GM18526 (cell line): ENCODE measurements around the gene KLHL22.

Source experiments
- POLR2A ChIP-seq: IDR thresholded peaks from 3 replicates; pipeline ENCODE4 v1.6.1; 2011; ENCODE audit not compliant: insufficient read length; ENCODE audit errors: extremely low read depth

Gene KLHL22

DNA sequence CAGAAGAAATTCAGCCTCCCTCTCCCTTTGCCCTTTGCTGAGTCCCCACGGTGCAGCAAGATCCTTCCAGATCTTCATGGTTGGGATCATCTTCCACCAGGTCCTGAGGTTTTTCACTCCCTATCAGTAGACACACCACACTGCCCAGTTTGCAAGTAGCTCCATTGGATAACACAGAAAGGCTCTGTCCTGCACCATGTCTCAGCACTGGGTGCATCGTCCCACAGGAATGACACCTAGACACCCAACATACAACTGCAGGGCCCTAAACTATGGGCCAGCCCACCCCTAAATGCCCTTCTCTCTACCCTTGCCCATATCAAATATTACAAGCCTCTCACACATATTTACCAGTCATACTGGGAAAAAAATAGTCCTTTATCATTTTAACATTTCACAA, 9.4 kb downstream of the KLHL22 start:
- TF ChIP-seq POLR2A, result no peak

DNA sequence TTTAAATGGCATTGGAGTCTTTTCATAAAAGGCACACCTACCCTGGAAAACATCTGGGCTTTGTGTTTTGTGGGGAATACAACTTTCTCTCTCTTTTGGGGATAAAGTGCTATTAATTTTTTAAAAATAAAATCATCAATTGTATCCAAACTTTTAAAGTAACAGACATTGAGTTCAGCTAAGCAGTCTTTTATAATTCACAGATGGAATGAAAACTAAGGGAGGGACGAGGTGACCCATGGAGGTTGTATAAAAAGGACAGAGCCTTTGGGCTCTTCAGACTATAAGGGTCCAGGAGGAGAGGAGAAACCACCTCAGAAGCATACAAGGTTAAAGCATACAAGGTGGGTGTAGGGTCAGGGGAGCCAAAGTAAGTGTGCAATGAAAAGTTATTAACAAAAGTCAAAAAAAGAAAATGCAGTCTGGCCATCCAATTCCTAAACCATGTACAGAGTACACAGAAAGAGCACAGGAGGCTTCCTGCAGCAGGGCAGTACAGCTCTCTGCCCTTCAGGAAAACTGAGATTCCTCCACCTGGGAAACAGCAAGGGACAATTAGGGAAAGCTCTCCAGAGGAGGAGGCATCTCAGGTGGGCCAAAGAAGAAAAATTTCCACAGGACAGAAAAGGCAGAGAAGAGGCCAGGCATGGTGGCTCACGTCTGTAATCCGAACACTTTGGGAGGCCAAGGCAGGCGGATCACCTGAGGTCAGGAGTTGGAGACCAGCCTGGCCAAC, 10.5 kb downstream of the KLHL22 start:
- TF ChIP-seq POLR2A, result no peak

DNA sequence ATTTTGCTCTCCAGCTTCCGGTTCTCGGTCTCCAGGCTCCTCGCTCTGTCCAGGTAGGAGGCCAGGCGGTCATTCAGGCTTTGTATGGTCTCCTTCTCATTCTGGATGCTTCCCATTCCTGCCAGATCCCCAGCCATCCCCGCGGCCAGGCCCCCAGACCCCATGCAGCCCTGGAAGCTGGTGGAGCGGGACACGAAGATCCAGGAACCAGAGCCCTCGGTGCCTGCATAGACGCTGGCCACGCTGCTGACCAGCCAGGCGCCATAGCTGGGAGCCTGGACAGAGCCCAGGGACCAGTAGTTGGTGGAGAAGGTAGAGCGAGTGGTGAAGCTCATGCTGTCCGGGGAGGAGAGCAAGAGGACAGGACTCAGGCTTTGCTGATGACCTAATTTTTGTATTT, 11.8 kb downstream of the KLHL22 start:
- TF ChIP-seq POLR2A, result no peak

DNA sequence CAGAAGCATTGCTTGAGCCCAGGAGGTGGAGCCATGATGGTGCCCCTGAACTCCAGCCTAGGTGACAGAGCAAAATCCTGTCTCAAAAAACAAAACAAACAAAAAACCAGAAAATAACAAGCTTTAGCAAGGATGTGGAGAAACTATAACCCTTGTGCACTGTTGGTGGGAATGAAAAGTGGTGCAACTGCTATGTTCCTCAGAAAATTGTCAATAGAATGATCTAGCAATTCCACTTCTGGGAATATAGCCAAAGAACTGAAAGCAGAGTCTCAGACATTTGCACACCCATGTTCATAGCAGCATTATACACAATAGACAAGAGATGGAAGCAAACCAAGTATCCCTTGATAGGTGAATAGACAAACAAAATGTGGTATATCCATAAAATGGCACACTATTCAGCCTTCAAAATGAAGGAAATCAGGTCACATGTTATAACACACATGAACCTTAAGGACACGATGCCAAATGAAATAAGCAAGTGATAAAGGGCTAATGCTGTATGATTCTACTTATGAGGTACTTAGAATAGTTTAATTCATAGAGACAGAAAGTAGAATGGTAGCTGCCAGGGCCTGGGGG, 15.9 kb downstream of the KLHL22 start:
- TF ChIP-seq POLR2A, result no peak

DNA sequence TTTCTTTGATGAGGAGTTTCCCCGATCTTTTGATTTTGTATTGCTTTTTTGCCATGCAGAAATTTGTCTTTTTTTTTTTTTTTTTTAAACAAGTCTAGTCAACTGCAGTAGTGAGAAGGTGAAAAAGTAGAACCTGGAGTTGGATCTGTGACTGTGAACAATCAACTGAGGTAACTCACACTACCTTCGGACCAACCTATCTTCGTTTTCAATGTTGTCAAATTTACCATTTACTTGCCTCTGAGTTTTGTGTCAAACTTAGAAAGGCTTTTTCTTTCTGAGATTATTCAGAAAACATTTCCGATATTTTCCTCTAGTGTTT, 20.5 kb downstream of the KLHL22 start:
- TF ChIP-seq POLR2A, result no peak

DNA sequence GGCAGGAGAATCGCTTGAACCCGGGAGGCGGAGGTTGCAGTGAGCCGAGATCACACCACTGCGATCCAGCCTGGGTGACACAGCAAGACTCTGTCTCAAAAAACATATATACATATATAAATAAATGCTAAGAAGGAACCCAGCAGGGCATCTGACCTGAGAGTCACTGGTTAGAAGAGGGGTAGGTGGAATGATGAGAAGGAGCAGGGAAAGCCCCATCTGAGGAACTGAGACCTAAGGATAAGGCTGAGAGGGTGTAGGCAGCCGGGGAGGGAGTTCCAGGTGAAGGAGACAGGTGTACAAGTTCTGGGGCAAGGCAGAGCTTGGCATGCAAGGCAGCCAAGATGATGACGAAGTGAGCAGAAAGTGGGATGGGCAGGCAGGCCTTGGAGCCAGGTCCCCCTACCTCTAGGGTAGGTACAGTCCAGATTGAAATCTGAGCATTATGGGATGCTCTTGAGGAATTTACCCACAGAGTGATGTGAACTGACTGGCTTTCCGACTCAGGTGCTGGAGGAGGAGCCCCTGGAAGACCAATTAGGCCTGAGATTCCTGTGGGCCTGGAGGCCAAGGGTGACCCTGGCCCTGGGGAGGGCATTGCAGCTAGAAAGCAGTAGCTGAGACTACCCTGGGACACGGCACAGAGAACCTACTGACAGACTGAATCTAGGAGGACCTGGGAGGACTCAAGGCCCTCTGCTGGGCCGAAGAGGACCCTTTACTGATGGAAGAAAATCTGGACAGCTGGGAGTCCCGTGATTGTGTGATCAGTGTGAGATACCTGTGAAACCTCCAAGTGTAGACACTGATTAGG, 22.8 kb downstream of the KLHL22 start:
- no peak for TF ChIP-seq POLR2A

DNA sequence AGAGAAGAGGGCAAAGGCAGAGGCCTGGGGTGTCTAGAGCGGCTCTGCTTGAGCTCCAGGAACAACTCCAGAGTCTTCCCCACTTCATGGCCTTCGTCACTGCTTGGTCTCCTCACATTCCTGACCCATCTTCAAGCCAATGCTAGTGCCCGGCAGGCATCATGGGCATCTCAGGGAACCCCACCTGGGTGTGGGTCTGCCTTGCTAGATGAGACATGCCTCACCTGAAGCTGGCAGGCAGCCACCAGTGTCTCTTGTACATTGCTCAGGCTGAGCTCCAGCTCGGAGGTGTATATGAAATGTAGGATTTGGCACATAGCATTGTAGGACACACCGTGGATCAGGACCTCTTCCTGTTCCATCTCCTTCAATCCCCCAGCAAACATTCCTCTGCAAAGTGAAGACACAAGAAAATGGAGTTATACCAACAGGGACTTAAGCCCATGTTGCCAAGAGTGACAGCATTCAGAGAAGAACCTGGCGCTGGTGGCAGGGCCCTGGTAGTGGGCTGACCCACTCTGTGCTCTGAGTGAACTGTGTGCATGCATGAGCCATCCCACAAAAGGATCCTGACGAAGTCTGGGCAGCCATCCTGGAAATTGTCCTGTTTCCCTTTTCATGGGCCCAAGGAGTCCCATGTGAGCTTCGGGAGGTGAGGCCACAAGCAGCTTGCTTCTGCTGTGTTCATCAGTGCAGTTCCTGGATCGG, 24.3 kb downstream of the KLHL22 start:
- no peak for TF ChIP-seq POLR2A

DNA sequence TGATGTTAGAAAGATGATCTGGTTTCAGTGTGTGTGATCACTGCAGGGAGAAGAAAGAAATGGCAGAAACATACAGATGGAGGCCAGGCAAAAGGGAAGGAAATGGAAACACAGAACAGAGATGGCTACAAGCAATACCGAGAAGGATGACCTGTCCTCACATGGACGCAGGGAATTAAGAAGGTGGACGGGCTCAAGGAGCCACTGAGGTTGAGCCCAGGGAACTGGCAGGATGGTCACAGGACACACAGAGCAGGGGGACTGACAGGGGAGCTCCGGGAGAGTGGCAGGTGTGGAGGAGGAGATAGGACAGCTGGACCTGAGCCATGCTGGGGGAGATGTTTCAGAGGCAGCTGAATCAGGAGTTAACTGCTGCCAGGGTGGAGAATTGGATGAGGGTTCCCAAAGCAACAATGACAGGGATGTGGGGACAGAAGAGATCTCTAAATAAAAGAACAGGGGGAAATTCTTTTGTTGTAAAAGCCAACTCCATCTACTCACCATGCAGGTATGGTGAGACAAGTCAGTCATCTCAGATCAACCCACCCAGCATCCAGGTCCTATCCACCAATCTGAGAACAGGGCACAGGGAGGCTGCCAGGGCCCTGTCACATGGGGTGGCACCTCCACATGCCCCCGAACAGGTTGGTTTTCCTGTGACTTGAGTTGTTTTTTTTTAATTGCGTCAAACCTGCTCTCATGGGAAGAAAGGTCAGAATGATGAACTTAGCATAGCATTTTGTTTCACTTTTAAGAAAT, 26.3 kb downstream of the KLHL22 start:
- no peak for TF ChIP-seq POLR2A

DNA sequence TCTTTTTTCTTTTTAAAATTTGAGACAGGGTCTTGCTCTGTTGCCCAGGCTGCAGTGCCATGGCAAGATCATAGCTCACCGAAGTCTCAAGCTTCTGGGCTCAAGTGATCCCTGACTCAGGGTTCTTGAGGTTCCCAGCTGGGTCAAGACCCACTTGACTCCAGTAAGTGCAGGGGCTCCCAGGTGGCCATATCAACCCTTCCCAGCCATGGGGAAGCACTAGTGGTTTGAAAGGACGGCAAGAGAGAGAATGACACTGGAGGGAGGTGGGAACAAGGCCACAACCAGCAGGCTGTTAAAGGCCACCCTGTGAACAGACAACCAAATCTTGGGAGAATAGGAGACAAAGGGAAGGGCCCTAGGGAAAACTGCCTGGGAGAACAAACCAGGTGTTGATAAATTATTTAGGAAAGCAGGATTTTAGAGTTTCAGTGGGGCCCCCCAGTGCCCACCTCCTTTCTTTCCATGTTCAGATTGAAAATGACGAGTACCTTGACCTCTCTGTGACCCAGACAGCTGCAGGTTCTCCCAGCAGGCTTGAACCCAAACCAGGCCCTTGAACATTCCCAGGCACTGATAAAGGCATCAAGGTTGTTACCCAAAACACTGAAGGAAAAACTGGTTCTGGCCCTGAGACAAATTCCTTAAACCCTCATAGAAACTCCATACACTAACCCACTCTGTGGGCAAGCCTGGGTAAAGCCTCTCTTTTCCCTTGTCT, 28.8 kb downstream of the KLHL22 start:
- TF ChIP-seq POLR2A, result no peak

DNA sequence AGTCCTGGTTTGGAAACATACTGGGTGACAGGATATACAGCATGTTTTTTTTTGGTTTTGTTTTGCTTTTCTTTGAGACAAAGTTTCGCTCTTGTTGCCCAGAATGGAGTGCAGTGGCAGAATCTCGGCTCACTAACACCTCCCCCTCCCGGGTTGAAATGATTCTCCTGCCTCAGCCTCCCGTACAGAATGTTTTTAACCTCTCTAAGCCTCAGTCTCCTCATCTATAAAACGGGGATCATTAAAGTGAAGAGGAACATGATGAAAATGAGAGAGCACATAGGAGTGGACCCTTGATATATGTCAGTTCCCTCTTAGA, 29.9 kb downstream of the KLHL22 start:
- no peak for TF ChIP-seq POLR2A

DNA sequence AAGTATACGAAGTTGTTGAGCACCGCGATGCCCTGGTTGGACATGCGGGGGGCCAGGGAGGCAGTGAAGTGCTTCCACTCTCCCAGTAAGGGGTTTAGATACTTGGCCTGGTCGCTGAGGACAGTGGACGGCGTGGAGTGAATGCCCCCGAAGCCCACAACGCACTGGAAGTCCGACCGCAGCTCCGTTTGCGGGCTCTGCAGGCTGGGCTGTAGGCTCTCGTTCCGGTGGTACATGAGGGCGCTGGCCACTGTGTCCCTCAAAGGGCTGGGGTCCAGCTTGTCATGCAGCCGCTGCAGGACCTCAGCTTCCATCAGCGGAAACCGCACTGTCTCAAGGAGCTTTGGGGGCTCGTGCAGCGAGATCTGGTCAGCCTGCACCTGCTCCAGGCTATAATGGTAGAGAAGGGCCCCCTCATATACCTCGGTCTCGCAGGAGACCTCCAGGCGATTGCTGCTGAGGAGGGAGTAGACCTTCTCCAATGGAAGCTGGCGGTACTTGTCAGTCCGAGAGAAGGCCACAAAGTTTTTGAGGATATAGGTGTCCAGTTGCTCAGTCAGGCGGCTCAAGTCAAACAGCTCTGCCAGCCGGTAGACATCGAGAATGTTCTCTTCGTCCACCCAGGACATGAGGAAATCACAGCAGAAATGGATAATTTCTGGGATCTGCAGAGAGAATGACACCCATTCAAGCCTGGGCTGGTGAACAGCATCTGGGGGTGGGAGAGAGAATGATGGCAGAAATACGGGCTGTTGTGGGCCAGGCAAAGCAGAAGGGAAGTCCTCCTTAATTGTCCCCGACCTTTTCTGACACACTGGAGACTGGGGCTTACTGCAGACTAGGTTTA, 30.5 kb downstream of the KLHL22 start:
- TF ChIP-seq POLR2A, result no peak

DNA sequence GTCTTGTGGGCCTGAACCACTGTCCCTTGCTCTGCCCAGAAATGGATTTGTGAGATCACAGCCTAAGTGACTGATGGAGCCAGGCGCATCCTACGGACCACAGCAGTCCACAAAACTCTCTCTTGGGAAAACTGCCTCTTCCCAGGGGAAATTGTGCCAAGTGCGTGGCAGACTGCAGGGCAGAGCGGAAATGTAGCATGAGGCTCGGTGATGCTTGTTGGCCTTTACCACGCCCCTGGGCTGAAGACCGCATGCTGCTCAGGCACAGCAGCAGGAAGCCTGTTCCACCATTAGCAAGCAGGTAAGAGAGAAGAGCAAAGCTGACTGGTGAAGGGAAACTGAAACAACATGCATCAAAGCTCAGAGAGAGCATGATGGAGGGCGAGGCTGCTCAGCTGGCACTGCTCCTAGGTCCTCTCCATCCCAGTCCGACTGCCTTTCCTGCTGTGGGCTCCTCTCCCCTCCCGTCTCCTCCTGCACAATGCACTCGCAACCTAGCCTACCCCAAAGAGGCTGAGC, 31.4 kb downstream of the KLHL22 start:
- TF ChIP-seq POLR2A, result no peak

DNA sequence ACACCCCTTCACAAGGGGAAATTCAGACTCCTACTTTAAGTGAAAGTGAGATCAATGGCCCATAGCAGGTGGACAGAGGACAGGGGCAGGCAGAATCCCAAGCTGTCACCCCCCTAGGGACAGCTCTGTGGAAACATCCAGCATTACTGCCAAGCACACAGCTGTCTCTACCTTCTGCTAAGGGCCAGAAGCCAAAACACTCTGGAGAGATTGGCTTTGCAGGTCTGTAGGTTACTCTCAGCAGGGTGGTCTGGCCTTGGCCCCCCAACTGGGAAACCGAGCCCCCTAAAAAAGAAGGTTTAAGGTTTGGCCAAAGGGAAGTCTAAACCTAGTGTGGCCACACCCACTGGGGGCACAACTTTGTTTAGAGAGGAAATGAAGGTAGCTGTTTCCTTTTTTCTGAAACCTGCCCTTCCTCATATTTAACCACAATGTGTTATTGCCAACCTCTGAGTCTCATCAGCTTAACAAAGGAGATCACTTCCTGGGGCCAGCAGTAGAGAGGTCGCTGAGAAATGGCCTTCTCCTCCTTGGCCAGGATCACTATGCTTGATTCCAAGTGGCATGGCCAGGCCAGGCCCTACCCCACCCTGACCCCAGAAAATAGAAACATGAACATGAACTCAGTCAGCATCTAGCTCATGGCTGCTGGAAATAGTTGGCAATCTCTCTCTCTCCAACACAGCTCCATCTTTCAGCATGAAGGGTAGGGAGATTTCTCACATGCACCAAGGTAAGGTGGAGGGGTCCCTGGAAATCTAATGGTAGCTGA, 32.1 kb downstream of the KLHL22 start:
- TF ChIP-seq POLR2A, result no peak

DNA sequence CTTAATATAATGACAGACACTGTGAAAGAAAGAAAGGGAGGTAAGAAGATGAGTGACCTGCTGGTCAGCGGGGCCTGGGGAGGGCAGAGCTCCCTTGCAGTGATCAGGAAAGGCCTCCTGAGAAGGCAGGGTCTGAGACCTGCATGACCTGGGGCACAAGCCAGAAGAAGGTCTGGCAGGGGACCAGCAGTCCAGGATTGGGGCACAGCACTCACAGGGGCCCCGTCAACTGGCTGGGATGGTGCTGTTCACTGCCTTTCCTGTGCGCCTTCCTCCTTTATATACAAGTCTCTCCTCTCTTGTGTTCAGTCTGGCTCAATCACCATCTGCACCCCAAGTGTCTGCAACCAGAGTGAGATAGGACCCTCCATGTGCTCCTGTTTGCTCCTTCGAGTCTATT, 35.7 kb downstream of the KLHL22 start:
- TF ChIP-seq POLR2A, result no peak
